HCT116 (cell line): ENCODE data around the gene RBKS. TPM values are rescaled to one million over a fixed set of nuclear protein-coding genes. Genes with fewer than 3 reads are reported as not detected.

Experiments
- ATAC-seq: fragments of 200-7000 bp; cut with Tn5 transposase; 2 replicates; pipeline ENCODE4 v1.9.1; 2020; ENCODE audit warnings: mild to moderate bottlenecking, moderate library complexity
- BruUV-seq: library from RNA; stranded (reverse); fragments of 400-500 nt; replicated peaks from 2 replicates; lab custom pipeline; 2021; lab: Mats Ljungman, UMichigan
- CTCF ChIA-PET: fragments of 300-600 bp; sonication (Branson Sonifier 250); formaldehyde crosslinking; loops from one replicate; lab custom pipeline; 2021; ENCODE audit warnings: antibody characterized with exemption; lab: Charles Lee
- POLR2A ChIA-PET: fragments of 300-600, 350-600 bp; sonication (Branson Sonifier 250); formaldehyde crosslinking; loops from one replicate; lab custom pipeline; 2021; ENCODE audit warnings: antibody characterized with exemption; lab: Charles Lee
- RAD21 ChIA-PET, 2 experiments: fragments of 300-600 bp; sonication (Branson Sonifier 250); formaldehyde crosslinking; loops; one replicate each; lab custom pipeline; 2023; ENCODE audit warnings: low total read pairs in 2 of 2; ENCODE audit not compliant: uncharacterized antibody in 2 of 2, unreplicated experiment in 2 of 2, low non-redundant PET in 1 of 2; lab: Charles Lee
- DNase-seq: peaks from one replicate; pipeline ENCODE4 v3.0.0-alpha.2; 2010; ENCODE audit warnings: low read depth, low spot score
- H2AFZ ChIP-seq: fragments of 200-600 bp; shearing (Covaris generic), sonication (generic); 2 replicates; pipeline ENCODE4 v1.6.1; 2017; ENCODE audit warnings: low read depth, mixed run types, mixed read lengths, antibody characterized with exemption, low read length; ENCODE audit not compliant: poor library complexity, severe bottlenecking
- H3K27ac ChIP-seq: 2 replicates; pipeline ENCODE4 v1.5.1; 2012; ENCODE audit warnings: low read depth, low read length
- H3K27me3 ChIP-seq: fragments of 200-600 bp; sonication (generic); 2 replicates; pipeline ENCODE4 v1.6.1; 2016; ENCODE audit warnings: mixed run types, low read length, mixed read lengths; ENCODE audit not compliant: insufficient read depth
- H3K36me3 ChIP-seq, 2 experiments: fragments of 200-500 bp in 1 of 2; fragments of 200-600 bp in 1 of 2; sonication (Bioruptor generic) in 1 of 2; sonication (generic) in 1 of 2; 2 replicates each; pipeline versions ENCODE4 v1.5.1 to v1.6.1; 2014 to 2016; ENCODE audit warnings: low read length in 2 of 2, inconsistent platforms in 1 of 2, mixed read lengths in 1 of 2, mixed run types in 1 of 2; ENCODE audit not compliant: insufficient read depth in 2 of 2, control insufficient read depth in 1 of 2
- H3K4me1 ChIP-seq, 2 experiments: fragments of 200-600 bp in 1 of 2; sonication (generic) in 1 of 2; 2 replicates each; pipeline versions ENCODE4 v1.5.1 to v1.6.1; 2012 to 2017; ENCODE audit warnings: low read length in 2 of 2, inconsistent platforms in 1 of 2, mild to moderate bottlenecking in 1 of 2, mixed read lengths in 1 of 2, mixed run types in 1 of 2, moderate library complexity in 1 of 2; ENCODE audit not compliant: insufficient read depth in 2 of 2, control insufficient read depth in 1 of 2
- H3K4me2 ChIP-seq: fragments of 200-600 bp; sonication (generic); 2 replicates; pipeline ENCODE4 v1.6.1; 2017; ENCODE audit warnings: mixed run types, low read length, mixed read lengths
- H3K4me3 ChIP-seq, 2 experiments: fragments of 200-600 bp in 1 of 2; sonication (generic) in 1 of 2; replicated peaks in 1 of 2; 2 replicates each; pipeline ENCODE4 v1.5.1; 2011 to 2016; ENCODE audit warnings: low read length in 2 of 2, control low read depth in 1 of 2, low read depth in 1 of 2, mild to moderate bottlenecking in 1 of 2, mixed read lengths in 1 of 2, mixed run types in 1 of 2
- H3K79me2 ChIP-seq: fragments of 200-600 bp; sonication (generic); 2 replicates; pipeline ENCODE4 v1.6.1; 2017; ENCODE audit warnings: mild to moderate bottlenecking, mixed run types, low read length, moderate library complexity, mixed read lengths; ENCODE audit not compliant: insufficient read depth
- H3K9ac ChIP-seq: fragments of 200-600 bp; sonication (generic); 2 replicates; pipeline ENCODE4 v1.6.1; 2016; ENCODE audit warnings: low read length, mixed read lengths
- H3K9me2 ChIP-seq: fragments of 200-600 bp; sonication (generic), shearing (Covaris generic); 2 replicates; pipeline ENCODE4 v1.6.1; 2017; ENCODE audit warnings: mixed run types, mild to moderate bottlenecking, moderate library complexity; ENCODE audit not compliant: insufficient read depth
- H3K9me3 ChIP-seq, 2 experiments: fragments of 200-500 bp in 1 of 2; fragments of 200-600 bp in 1 of 2; sonication (Bioruptor generic) in 1 of 2; sonication (generic) in 1 of 2; 2 replicates each; pipeline ENCODE4 v1.6.1; 2014 to 2017; ENCODE audit warnings: low read length in 2 of 2, mixed read lengths in 2 of 2, inconsistent platforms in 1 of 2, low read depth in 1 of 2, mild to moderate bottlenecking in 1 of 2, mixed run types in 1 of 2, moderate library complexity in 1 of 2; ENCODE audit not compliant: control insufficient read depth in 1 of 2, insufficient read depth in 1 of 2
- H4K20me1 ChIP-seq: fragments of 200-600 bp; sonication (generic), shearing (Covaris generic); 2 replicates; pipeline ENCODE4 v1.6.1; 2017; ENCODE audit warnings: mixed run types, mild to moderate bottlenecking, moderate library complexity; ENCODE audit not compliant: insufficient read depth
- EGR1 ChIP-seq: IDR thresholded peaks from 2 replicates; pipeline ENCODE4 v1.6.1; 2012; ENCODE audit warnings: low read depth
- EZH2 ChIP-seq: fragments of 200-600 bp; sonication (generic); IDR thresholded peaks from 2 replicates; pipeline ENCODE4 v1.6.1; 2017; ENCODE audit warnings: antibody characterized with exemption, mixed run types
- EZH2phosphoT487 ChIP-seq: fragments of 200-600 bp; IDR thresholded peaks from 2 replicates; pipeline ENCODE4 v1.6.1; 2018; ENCODE audit warnings: antibody characterized with exemption, borderline replicate concordance
- FOSL1 ChIP-seq: IDR thresholded peaks from 2 replicates; pipeline ENCODE4 v1.6.1; 2012; ENCODE audit warnings: low read depth
- POLR2AphosphoS5 ChIP-seq: IDR thresholded peaks from 2 replicates; pipeline ENCODE4 v1.6.1; 2011; ENCODE audit warnings: mild to moderate bottlenecking, low read depth, low read length, moderate library complexity
- RAD21 ChIP-seq: IDR thresholded peaks from 2 replicates; pipeline ENCODE4 v1.6.1; 2012; ENCODE audit warnings: low read depth, mild to moderate bottlenecking
- SP1 ChIP-seq: IDR thresholded peaks from 2 replicates; pipeline ENCODE4 v1.6.1; 2012; ENCODE audit warnings: low read depth
- YY1 ChIP-seq: IDR thresholded peaks from 2 replicates; pipeline ENCODE4 v1.6.1; 2011; ENCODE audit warnings: low read length, low read depth, moderate library complexity, mild to moderate bottlenecking; ENCODE audit not compliant: insufficient replicate concordance; ENCODE audit errors: extremely low read depth
- ZNF274 ChIP-seq: fragments of 200-500 bp; sonication (Bioruptor generic); IDR thresholded peaks from 2 replicates; pipeline ENCODE4 v1.6.1; 2014; ENCODE audit warnings: mild to moderate bottlenecking, low read depth, low read length, inconsistent platforms
- intact Hi-C: fragments of 100-400 bp; cut with micrococcal nuclease; formaldehyde crosslinking; loops from 2 replicates; pipeline ENCODE4 v1.10.0; 2022
- total RNA-seq: library from RNA; stranded (reverse); gene quantifications from one replicate; pipeline ENCODE4 v1.2.1, GENCODE V29; 2021; ENCODE audit not compliant: unreplicated experiment
- TF ChIP-seq, protein P1 (sequence below): IDR thresholded peaks from 2 replicates; pipeline ENCODE4 v1.6.1; 2012
- TF ChIP-seq, protein P2 (sequence below): IDR thresholded peaks from 2 replicates; pipeline ENCODE4 v1.6.1; 2011; ENCODE audit warnings: mild to moderate bottlenecking, low read length, moderate library complexity; ENCODE audit not compliant: insufficient replicate concordance; ENCODE audit errors: extremely low read depth
- TF ChIP-seq, protein P3 (sequence below): IDR thresholded peaks from 2 replicates; pipeline ENCODE4 v1.6.1; 2012; ENCODE audit warnings: low read depth

RBKS gene
- total RNA-seq, 1 experiment from 2014 or later = 2.4 TPM

DNA sequence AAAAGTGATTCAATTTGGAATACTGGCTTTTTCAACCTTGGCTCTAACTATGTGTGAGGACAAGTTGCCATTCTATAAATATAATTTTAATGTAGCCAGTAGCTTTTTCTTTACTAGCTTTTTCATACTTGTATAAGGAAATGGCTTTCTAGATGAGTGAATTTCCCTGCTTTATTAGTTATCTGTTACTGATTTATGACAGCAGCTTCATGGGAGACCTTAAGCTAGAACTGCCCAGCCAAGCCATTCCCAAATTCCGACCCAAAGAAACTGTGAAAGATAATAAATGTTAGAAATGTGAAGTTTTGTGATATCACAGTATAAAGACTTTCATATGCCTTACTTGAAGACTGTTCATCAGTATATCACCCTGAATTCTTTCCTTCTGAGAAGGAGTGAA, 32.7 kb upstream of the RBKS start:
- H3K79me2 ChIP-seq = no peaks in the 10 kb centered on the region; the same call in 1 of the 2 replicates
- DNase-seq = no peak
- CTCF ChIA-PET = no interaction called here
- intact Hi-C loops = no loop called here
- H3K4me3 ChIP-seq = no peak overlapping the region
- H3K4me1 ChIP-seq = no peaks in the 10 kb centered on the region
- POLR2A ChIA-PET = no interaction called here
- no peak for ATAC-seq
- H3K9me3 ChIP-seq = no peaks in the 10 kb centered on the region
- H2AFZ ChIP-seq = no peak overlapping the region
- H3K27me3 ChIP-seq = no peaks in the 10 kb centered on the region
- no peak overlapping the region for H3K27ac ChIP-seq
- H3K9ac ChIP-seq = no peak overlapping the region
- no peaks in the 10 kb centered on the region for H3K36me3 ChIP-seq
- H4K20me1 ChIP-seq = no peaks in the 10 kb centered on the region
- RAD21 ChIA-PET = no interaction called here
- no peak overlapping the region for H3K4me2 ChIP-seq
- no peaks in the 10 kb centered on the region for H3K9me2 ChIP-seq
- BruUV-seq = no TSS peak
- no peak for TF ChIP-seq RAD21
- TF ChIP-seq EZH2phosphoT487 = no peak
- no peak for TF ChIP-seq EZH2
- no peak for TF ChIP-seq FOSL1
- TF ChIP-seq SP1 = no peak
- TF ChIP-seq, protein P1, sequence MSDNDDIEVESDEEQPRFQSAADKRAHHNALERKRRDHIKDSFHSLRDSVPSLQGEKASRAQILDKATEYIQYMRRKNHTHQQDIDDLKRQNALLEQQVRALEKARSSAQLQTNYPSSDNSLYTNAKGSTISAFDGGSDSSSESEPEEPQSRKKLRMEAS = no peak
- no peak for TF ChIP-seq POLR2AphosphoS5
- TF ChIP-seq, protein P2, sequence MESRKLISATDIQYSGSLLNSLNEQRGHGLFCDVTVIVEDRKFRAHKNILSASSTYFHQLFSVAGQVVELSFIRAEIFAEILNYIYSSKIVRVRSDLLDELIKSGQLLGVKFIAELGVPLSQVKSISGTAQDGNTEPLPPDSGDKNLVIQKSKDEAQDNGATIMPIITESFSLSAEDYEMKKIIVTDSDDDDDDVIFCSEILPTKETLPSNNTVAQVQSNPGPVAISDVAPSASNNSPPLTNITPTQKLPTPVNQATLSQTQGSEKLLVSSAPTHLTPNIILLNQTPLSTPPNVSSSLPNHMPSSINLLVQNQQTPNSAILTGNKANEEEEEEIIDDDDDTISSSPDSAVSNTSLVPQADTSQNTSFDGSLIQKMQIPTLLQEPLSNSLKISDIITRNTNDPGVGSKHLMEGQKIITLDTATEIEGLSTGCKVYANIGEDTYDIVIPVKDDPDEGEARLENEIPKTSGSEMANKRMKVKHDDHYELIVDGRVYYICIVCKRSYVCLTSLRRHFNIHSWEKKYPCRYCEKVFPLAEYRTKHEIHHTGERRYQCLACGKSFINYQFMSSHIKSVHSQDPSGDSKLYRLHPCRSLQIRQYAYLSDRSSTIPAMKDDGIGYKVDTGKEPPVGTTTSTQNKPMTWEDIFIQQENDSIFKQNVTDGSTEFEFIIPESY = no peak
- TF ChIP-seq, protein P3, sequence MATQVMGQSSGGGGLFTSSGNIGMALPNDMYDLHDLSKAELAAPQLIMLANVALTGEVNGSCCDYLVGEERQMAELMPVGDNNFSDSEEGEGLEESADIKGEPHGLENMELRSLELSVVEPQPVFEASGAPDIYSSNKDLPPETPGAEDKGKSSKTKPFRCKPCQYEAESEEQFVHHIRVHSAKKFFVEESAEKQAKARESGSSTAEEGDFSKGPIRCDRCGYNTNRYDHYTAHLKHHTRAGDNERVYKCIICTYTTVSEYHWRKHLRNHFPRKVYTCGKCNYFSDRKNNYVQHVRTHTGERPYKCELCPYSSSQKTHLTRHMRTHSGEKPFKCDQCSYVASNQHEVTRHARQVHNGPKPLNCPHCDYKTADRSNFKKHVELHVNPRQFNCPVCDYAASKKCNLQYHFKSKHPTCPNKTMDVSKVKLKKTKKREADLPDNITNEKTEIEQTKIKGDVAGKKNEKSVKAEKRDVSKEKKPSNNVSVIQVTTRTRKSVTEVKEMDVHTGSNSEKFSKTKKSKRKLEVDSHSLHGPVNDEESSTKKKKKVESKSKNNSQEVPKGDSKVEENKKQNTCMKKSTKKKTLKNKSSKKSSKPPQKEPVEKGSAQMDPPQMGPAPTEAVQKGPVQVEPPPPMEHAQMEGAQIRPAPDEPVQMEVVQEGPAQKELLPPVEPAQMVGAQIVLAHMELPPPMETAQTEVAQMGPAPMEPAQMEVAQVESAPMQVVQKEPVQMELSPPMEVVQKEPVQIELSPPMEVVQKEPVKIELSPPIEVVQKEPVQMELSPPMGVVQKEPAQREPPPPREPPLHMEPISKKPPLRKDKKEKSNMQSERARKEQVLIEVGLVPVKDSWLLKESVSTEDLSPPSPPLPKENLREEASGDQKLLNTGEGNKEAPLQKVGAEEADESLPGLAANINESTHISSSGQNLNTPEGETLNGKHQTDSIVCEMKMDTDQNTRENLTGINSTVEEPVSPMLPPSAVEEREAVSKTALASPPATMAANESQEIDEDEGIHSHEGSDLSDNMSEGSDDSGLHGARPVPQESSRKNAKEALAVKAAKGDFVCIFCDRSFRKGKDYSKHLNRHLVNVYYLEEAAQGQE = no peak
- TF ChIP-seq YY1 = no peak
- TF ChIP-seq ZNF274 = no peak
- no peak for TF ChIP-seq EGR1
